GM23338 (cell line): Measurements from ENCODE around the gene SEL1L3. TPM values are rescaled to one million over a fixed set of nuclear protein-coding genes. Genes with fewer than 3 reads are reported as not detected.

Source experiments
- ATAC-seq: fragments of 200-7000 bp; cut with Tn5 transposase; 3 replicates; pipeline ENCODE4 v1.9.1; 2020
- DNase-seq: peaks from one replicate; pipeline ENCODE4 v3.0.0-alpha.2; 2015; ENCODE audit warnings: low spot score
- H2AFZ ChIP-seq: fragments of 200-600 bp; sonication (generic); 2 replicates; pipeline ENCODE4 v1.8.0; 2016; ENCODE audit warnings: antibody characterized with exemption, mild to moderate bottlenecking, moderate library complexity
- H3F3A ChIP-seq: fragments of 200-600 bp; sonication (generic); replicated peaks from 2 replicates; pipeline ENCODE4 v1.8.0; 2017; ENCODE audit warnings: antibody characterized with exemption, mixed run types, low read depth
- H3K27ac ChIP-seq: fragments of 200-600 bp; sonication (generic); 2 replicates; pipeline ENCODE4 v1.6.1; 2016; ENCODE audit warnings: low read depth
- H3K27me3 ChIP-seq: fragments of 200-600 bp; sonication (generic); 2 replicates; pipeline ENCODE4 v1.8.0; 2016; ENCODE audit warnings: mild to moderate bottlenecking, mixed run types, moderate library complexity; ENCODE audit not compliant: insufficient read depth
- H3K36me3 ChIP-seq: fragments of 200-600 bp; sonication (generic); 2 replicates; pipeline ENCODE4 v1.8.0; 2016; ENCODE audit warnings: mild to moderate bottlenecking; ENCODE audit not compliant: insufficient read depth
- H3K4me1 ChIP-seq: fragments of 200-600 bp; sonication (generic); 2 replicates; pipeline ENCODE4 v1.8.0; 2016; ENCODE audit warnings: mild to moderate bottlenecking, moderate library complexity; ENCODE audit not compliant: insufficient read depth
- H3K4me2 ChIP-seq: fragments of 200-600 bp; sonication (generic); 2 replicates; pipeline ENCODE4 v1.7.1; 2017; ENCODE audit warnings: mixed run types
- H3K4me3 ChIP-seq: fragments of 200-600 bp; sonication (generic); 2 replicates; pipeline ENCODE4 v1.6.1; 2016; ENCODE audit warnings: mixed run types
- H3K79me2 ChIP-seq: fragments of 200-600 bp; sonication (generic); replicated peaks from 2 replicates; pipeline ENCODE4 v1.8.0; 2017; ENCODE audit warnings: mild to moderate bottlenecking; ENCODE audit not compliant: insufficient read depth
- H3K9me2 ChIP-seq: fragments of 200-600 bp; sonication (generic); 2 replicates; pipeline ENCODE4 v1.8.0; 2017; ENCODE audit not compliant: insufficient read depth
- H4K20me1 ChIP-seq: fragments of 200-600 bp; sonication (generic); replicated peaks from 2 replicates; pipeline ENCODE4 v1.8.0; 2017; ENCODE audit warnings: mild to moderate bottlenecking; ENCODE audit not compliant: insufficient read depth
- H3K27ac Mint-ChIP-seq: 2 replicates; pipeline ENCODE4 v1.8.0; 2020; ENCODE audit warnings: inconsistent platforms, mild to moderate bottlenecking, moderate library complexity, mixed read lengths
- H3K27me3 Mint-ChIP-seq: 3 replicates; pipeline ENCODE4 v1.8.0; 2022; ENCODE audit warnings: low read depth, mild to moderate bottlenecking, moderate library complexity, mixed read lengths, inconsistent platforms; ENCODE audit not compliant: insufficient read depth, poor library complexity
- H3K36me3 Mint-ChIP-seq: 3 replicates; pipeline ENCODE4 v1.8.0; 2021; ENCODE audit warnings: low read depth, mild to moderate bottlenecking, inconsistent platforms, moderate library complexity, mixed read lengths
- H3K4me1 Mint-ChIP-seq: 3 replicates; pipeline ENCODE4 v1.8.0; 2020; ENCODE audit warnings: mild to moderate bottlenecking, inconsistent platforms, mixed read lengths
- H3K4me3 Mint-ChIP-seq: 3 replicates; pipeline ENCODE4 v1.8.0; 2021; ENCODE audit warnings: moderate library complexity, mild to moderate bottlenecking, inconsistent platforms, mixed read lengths
- H3K9me3 Mint-ChIP-seq: 3 replicates; pipeline ENCODE4 v1.8.0; 2020; ENCODE audit warnings: moderate library complexity, mild to moderate bottlenecking, inconsistent platforms, mixed read lengths
- CREB1 ChIP-seq: fragments of 250-450 bp; sonication (Bioruptor Pico); IDR thresholded peaks from 2 replicates; pipeline ENCODE4 v1.5.0; 2020; ENCODE audit warnings: low read depth, mild to moderate bottlenecking, moderate library complexity
- CTCF ChIP-seq, 2 experiments: fragments of 200-600 bp in 1 of 2; sonication (generic) in 1 of 2; conservative IDR thresholded peaks; 2 replicates each; pipeline versions ENCODE4 v1.5.1 to v1.6.1; 2016 to 2017; ENCODE audit warnings: antibody characterized with exemption in 2 of 2, low read depth in 2 of 2, mild to moderate bottlenecking in 2 of 2, moderate library complexity in 1 of 2
- EZH2 ChIP-seq: fragments of 200-600 bp; sonication (generic); IDR thresholded peaks from one replicate; pipeline ENCODE4 v1.8.0; 2017; ENCODE audit warnings: antibody characterized with exemption, mild to moderate bottlenecking, low read depth; ENCODE audit not compliant: unreplicated experiment
- EZH2phosphoT487 ChIP-seq: fragments of 200-600 bp; sonication (generic); IDR thresholded peaks from one replicate; pipeline ENCODE4 v1.8.1; 2018; ENCODE audit warnings: antibody characterized with exemption; ENCODE audit not compliant: unreplicated experiment
- JUNB ChIP-seq: IDR thresholded peaks from one replicate; pipeline ENCODE4 v1.6.1; 2016; ENCODE audit warnings: antibody characterized with exemption; ENCODE audit not compliant: unreplicated experiment
- NANOG ChIP-seq: IDR thresholded peaks from 2 replicates; pipeline ENCODE4 v1.6.1; 2016; ENCODE audit warnings: antibody characterized with exemption, borderline replicate concordance
- REST ChIP-seq: IDR thresholded peaks from one replicate; pipeline ENCODE4 v1.6.1; 2018; ENCODE audit warnings: antibody characterized with exemption; ENCODE audit not compliant: unreplicated experiment
- ZNF462 ChIP-seq: fragments of 250-450 bp; sonication (Bioruptor Pico); IDR thresholded peaks from 2 replicates; pipeline ENCODE4 v1.5.0; 2020; ENCODE audit warnings: mild to moderate bottlenecking, moderate library complexity
- polyA plus RNA-seq: library from polyadenylated mRNA; unstranded; fragments of >200 nt; fragmentation: Nextera tagmentation; extraction: Ambion mirVana; gene quantifications from 2 replicates; pipeline ENCODE4 v1.2.1, GENCODE V29; 2016
- total RNA-seq: library from RNA; depleted of rRNA; stranded (reverse); fragments of >200 nt; shearing (Covaris generic); gene quantifications from 2 replicates; pipeline ENCODE4 v1.2.3, GENCODE V29; 2014

Gene SEL1L3
- total and polyA plus RNA-seq, 2 experiments from 2014 or later = 17.1 to 61.7 TPM

GRCh38 chr4:25710637-25711036, 152.2 kb downstream of the SEL1L3 start (continued):
- TF ChIP-seq ZNF462 (no peak), EZH2phosphoT487 (no peak), NANOG (no peak), CREB1 (CRISPR knock-in tag) (no peak), JUNB (no peak), REST (no peak)

- peaks cover 7% of the 10 kb centered on the region for H3K9me3 Mint-ChIP-seq
- Histone ChIP-seq H4K20me1 (no peaks in the 10 kb centered on the region), H3K4me1 (no peaks in the 10 kb centered on the region), H3K36me3 (no peaks in the 10 kb centered on the region), H2AFZ (no peak overlapping the region), H3K27me3 (no peaks in the 10 kb centered on the region), H3K4me3 (no peak overlapping the region), H3K79me2 (no peaks in the 10 kb centered on the region), H3K27ac (no peak overlapping the region), H3F3A (no peaks in the 10 kb centered on the region), H3K9me2 (no peaks in the 10 kb centered on the region), H3K4me2 (no peak overlapping the region)
- H3K36me3 Mint-ChIP-seq = peaks cover 6% of the 10 kb centered on the region; the same call in 2 of the 3 replicates
- peaks cover 4% of the 10 kb centered on the region for H3K27me3 Mint-ChIP-seq
- no peak overlapping the region for H3K4me3 Mint-ChIP-seq
- DNase-seq (no peak), ATAC-seq (no peak)
- H3K27ac Mint-ChIP-seq = no peak overlapping the region
- no peaks in the 10 kb centered on the region for H3K4me1 Mint-ChIP-seq
- TF ChIP-seq EZH2 = no peak
- TF ChIP-seq CTCF (conservative IDR thresholded peaks at IDR 0.05; ENCODE audit: low read depth in 2 of 2) = no peak
Observed at GRCh38 chr4:25704516-25704915, 158.3 kb downstream of the SEL1L3 start.
